GM21717 (cell line): ENCODE results near the gene EIF3D.

Experiments used
- ATAC-seq: cut with Tn5 transposase; IDR thresholded peaks from one replicate; pipeline ENCODE4 v1.9.1; 2021; ENCODE audit warnings: mild to moderate bottlenecking, moderate library complexity; ENCODE audit not compliant: unreplicated experiment

The EIF3D gene

DNA sequence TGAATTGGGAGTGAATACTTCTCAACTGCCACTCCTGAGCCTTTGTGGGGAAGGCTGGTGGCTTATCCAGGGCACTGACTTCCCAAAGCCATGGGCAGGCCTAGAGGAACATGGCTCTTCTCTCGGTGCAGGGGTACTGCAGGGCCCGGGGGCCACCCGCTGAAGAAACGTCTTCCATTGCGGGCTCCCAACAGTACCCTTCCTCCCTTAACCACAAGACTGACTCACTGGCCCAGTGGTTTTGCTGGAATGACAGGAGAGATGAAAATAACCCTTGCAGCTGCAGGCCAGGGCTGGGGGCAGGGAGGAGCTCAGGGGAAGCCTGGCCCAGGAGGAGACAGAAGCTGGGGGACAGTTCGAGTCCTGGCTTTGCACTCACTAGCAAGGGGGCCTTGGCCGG is 61.0 kb downstream of the EIF3D start:
- ATAC-seq: no peak

DNA sequence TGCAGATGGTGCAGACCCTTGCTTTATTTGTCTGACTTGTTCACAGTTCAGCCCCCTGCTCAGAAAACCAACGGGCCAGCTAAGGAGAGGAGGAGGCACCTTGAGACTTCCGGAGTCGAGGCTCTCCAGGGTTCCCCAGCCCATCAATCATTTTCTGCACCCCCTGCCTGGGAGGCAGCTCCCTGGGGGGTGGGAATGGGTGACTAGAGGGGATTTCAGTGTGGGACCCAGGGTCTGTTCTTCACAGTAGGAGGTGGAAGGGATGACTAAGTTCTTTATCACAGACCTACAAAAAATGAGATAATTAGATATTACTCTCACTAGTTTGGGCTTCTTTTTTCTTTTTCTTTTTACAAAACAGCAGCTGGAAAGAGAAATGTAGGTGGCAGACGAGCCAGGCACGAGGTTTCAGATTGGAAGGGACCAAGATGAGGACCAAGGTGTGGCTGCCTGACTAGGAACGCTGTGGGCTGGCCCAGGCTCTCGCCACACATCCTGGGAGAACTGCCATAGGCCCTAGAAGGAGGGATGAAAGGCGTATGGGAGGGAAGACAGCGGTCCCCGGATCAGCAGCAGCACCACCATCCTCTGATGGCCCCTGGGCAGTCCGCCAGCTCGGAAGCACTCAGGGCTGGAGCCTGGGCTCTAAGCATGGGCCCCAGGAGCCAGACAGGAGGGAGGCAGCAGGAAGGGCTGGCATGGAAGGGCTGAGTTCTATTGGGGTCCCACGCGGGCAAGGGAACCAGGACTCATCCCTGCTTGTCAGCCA is 61.7 kb downstream of the EIF3D start:
- no peak for ATAC-seq

DNA sequence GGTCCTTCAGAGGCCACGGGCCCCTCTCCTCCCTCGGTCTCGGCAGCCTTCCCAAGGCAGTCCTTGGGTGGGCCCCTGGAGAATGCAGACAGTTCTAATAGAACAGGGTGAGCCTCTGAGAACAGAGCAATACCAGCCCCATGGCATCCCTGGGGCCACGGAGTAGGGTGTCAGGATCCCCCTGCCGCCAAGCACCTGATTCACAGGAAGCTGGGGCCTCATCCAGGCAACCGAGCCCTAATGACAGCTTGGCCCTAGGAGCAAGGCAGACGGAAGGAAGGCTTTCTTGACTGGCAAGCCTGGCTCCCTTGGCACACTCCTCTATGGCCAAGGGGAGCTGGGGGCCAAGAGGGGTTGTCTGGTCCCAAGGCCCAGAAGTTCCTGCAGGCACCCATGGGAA is 62.7 kb downstream of the EIF3D start:
- no peak for ATAC-seq

DNA sequence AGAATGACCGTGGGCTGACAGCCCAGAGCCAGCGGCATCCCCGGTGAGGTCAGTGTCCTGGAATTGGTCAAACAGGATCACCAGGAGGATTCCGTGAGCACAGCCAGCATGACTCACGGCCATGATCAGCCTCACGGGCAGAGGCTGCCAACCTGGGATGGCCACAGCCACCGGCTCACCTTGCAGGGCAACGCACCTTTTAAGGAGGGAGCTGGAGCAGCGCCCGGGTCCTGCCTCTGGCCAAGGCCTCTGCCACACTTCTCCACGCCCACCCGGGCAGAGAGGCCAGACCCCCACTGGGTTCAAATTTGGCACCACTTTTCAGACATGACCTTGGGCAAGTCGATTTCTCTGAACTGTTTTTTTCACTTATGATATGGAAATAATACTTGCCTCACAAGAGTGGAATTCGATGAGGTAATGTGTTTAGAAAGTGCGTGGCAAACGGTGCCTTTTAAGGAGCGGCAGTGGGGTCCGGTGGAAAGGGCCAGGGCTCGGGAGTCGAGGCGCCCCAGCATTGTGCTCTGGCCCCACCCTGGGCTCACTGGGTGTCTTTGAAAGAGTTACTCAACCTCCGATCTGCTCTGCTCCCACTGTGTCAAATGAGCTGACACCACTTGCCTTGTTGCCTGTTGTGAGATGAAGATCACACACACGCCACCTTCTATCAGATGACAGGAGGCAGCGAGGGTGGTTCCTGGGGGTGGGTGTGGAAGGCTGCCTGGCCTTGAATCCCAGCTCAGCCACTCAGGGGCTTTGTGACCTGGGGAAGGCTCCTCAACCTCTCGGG is 63.5 kb downstream of the EIF3D start:
- ATAC-seq: no peak

DNA sequence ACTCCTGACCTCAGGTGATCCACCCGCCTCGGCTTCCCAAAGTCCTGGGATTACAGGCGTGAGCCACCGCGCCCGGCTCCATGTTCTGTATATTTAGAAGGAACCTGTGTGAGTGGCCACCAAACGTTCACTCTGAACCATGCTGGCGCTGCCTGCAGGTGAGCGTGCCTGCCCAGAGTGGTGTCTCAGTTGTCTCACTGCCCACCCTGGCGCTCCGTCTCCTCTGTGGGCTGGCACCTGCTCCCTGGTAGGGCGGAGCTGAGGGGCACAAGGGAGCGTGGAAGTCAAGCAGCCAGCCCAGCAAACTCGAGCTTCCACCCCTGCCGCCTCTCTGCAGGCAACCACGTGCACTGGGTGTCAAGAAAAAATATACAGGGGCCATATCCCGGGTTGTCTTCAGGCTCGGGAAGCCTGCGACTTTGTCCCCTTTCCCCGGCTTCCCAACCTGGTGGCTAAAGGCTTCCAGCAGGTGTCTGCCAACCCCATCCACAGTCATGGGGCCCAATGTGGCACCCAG is 64.2 kb downstream of the EIF3D start:
- no peak for ATAC-seq

DNA sequence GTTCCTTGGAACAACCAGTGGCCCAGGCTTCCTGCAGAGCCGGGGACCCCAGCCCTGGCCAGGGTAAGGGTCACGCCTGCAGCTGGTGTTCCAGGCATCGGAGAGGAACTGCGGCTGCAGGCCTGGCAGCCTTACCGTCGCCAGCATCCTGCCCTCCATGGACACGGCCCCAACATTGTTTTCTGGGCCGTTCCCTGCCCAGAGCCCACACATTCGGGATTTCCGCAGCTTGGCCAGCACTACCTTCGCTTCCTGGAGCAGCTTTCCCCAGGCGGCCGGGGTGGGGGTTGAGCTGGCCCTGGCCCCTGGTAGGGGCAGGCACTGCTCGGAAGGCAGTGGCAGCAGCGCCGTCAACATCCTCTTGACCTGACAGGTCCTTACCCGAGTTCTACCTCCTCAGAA is 65.2 kb downstream of the EIF3D start:
- ATAC-seq: no peak

DNA sequence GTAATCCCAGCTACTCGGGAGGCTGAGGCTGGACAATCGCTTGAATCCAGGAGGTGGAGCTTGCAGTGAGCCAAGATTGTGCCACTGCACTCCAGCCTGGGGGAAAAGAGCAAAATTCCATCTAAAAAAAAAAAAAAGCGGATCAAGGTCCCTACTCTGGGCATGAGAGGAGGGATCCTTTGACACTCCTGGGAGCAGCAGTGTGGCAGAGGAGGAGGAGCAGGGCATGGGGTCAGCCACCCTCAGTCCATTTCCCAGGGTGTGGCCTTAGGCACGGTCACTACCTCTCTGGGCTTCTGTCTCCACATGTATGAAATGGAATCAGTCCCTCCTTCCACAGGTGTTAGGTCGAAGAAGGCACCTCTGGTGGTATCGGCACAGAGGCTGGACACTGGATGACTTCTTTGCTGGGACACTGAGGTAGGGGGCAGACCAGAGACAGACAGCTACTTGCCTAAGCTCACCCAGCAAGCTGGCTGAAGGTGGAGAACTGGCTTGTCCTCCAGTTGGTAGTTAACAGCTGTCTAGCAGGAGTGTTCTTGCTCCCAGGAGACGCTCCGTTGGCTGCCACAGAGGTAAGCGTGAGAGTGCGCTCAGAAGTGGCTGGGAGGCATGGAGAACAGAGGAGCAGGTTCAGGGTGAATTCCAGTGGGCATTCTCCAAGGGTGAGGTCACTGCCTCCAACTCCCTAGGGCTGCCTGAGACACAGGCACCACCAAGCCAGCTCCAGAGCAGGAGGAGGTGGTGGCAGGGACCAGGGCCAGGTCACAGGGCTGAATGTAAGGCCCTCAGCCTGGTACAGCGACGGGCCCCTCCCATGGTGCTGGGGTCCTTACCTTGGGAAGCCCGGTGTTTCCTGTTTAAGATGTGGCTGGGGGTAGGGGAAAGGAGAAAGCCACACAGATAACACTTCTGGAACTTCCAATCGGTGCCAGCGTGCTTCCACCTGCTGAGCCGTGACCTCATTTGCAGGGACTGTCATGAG is 67.0 kb downstream of the EIF3D start:
- ATAC-seq: no peak
